ENCODE measurements around the gene KCNMB3.
"Not testable (repeated sequence)": the region's sequence is repeated elsewhere in the genome, so short reads cannot be mapped to it uniquely, and the experiment has no call there.

Gene KCNMB3

DNA sequence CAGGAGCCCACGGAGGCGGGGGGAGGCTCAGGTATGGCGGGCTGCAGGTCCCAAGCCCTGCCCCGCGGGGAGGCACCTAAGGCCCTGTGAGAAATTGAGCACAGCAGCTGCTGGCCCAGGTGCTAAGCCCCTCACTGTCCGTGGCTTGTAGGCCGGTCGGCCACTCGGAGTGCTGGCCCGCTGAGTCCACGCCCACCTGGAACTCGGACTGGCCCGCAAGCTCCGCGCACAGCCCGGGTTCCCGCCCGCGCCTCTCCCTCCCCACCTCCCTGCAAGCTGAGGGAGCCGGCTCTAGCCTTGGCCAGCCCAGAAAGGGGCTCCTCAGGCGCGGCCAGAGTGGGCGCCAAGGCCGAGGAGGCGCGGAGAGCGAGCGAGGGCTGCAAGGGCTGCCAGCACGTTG, 12.2 kb upstream of the KCNMB3 start:
- no peak for DNase-seq

DNA sequence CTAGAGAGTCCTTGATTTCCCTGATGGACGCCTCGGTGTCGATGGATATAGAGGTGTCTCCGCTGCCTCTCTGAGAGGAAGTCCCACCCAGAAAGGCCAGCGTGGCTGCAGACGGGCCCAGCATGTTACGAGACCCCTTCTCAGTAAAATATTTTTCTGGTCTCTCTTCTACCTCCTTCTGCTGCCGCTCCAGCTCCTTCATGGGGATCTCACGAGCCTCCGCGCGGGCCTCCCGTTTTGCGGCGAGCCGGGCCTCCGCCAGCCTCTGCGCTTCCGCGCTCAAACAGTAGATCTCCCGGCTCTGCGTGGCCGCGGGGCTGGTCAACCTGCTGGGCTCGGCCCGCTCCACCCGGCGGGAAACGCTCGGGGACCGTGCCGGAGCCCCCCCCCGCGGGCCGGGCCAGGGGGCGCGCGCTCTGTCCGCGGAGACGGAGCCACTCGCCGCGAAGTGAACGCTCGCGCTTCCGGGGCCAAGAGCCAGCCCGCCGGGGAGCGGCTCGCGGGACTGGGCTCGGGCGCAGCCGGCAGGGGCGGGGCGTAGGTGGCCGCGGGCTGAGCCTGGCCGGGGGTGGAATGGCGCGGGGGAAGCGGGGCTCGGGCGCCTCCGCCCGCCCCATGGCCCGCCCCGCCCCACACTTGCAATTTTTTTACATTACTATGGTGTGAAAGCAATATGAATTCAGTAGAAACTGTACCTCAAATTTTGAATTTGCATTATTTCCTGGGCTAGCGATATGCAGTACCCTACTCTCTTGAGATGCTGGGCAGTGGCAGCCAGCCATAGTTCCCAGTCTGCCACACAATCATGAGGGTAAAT, 10.2 kb upstream of the KCNMB3 start:
- peak; percentile 72 for DNase-seq

DNA sequence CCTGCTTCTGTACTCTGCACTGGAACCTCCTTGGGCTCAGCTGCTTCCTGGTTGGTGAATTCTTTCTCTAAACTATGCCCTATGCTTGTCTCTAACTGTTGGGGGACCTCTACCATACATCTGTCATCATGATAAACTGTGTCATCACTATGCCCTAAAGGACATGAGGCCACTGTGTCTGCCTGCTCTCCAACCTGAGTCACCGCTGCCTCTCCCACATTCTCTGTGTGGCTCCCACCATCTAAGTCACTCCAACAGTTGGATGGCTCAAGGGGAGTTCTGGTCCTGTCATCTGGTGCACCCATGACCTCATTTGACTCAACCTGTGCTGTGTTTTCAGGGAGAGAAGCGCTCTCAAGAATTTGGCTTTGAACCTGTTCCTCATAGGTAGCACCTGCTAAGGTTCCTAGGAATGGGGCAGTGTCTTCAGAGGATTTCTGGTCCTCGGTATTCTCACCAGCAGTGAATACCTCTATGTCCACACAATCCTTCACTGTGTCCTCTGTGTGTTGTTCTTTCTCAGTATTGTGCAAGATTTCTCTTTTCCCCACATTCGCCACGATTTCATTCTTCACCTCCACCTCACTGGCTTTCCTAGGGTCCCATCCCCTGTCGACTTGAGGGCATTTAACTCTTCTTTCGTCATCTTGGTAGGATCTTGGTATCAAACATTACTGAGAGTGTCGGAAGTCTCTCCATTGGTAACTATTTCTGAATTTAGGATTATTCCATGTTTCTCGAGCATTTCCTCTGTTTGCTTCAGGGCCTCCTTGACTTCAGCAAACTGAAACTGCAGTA, 9.2 kb upstream of the KCNMB3 start:
- DNase-seq: not testable (repeated sequence)

DNA sequence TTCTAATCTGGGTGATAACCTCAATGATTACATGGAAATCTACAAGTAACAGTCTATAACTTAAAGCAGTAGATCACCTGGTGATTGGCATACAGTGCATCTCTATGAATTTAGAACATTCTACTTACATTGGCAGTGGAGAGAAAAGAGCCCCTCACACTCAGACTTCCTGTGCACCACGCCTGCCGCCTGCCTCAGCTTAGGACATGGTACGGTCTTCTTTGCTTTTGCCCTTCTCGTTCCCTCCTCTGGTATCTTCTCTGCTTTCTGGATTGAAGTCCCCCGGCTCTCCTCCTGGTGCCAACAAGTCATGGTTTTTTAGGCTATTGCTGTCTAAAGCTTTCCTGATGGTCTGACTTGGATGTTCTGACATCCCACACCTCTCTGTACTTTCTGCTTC, 7.9 kb upstream of the KCNMB3 start:
- no peak for DNase-seq

DNA sequence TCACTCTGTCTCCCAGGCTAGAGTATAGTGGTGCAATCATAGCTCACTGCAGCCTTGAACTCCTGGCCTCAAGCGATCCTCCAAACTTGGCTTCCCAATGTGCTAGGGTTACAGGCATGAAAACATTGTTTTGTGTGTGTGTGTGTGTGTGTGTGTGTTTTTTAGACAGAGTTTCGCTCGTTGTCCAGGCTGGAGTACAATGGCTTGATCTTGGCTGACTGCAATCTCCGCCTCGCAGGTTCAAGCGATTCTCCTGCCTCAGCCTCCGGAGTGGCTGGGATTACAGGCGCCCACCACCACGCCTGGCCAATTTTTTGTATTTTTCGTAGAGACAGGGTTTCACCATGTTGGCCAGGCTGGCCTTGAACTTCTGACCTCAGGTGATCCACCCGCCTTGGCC, 6.8 kb upstream of the KCNMB3 start:
- not testable (repeated sequence) for DNase-seq

DNA sequence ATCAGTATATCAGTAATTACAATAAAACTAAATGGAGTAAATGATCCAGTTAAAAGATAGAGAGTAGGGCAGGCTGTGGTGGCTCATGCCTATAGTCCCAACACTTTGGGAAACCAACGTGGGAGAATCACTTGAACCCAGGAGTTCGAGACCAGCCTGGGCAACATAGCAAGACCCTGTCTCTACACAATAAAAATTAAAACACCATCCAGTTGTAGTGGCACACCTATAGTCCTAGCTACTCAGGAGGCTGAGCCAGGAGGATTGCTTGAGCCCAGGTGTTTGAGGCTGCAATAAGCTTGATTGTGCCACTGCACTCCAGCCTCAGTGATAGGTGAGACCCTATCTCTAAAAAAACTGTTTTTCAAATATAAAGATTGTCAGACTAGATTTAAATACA, 5.9 kb upstream of the KCNMB3 start:
- no peak for DNase-seq

DNA sequence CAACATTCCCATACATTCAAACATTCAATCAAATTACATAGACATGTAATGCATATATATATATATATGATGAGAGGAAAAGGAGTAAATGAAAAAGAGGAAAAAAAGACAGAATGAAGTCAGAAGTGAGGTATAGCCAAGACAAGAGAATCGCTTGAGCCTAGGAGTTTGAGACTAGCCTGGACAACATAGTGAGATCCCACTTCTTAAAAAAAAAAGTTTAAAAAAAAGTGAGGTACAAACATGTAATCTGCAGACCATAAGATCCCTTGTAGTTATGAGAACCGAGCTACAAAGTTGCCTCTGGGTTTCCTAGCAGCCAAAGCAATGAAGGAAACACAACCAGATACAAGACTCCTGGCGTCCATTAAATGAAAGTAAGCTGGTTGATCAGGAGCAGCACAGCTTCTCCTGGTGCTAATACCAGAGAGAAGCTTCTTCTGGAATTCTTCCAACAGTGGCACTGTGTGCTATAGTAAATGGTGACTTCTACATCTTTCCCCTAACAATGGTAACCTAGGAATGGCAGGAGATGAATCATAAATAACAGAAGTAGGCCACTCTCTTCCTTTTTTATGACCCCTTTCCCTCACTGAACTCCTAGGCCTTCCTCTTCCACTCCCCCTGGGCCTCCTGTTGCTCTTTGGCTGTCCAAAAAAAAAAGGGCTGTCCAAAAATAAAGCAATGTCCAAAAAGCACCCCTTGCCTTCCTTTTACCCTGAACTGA, 3.5 kb downstream of the KCNMB3 start:
- DNase-seq: no peak

DNA sequence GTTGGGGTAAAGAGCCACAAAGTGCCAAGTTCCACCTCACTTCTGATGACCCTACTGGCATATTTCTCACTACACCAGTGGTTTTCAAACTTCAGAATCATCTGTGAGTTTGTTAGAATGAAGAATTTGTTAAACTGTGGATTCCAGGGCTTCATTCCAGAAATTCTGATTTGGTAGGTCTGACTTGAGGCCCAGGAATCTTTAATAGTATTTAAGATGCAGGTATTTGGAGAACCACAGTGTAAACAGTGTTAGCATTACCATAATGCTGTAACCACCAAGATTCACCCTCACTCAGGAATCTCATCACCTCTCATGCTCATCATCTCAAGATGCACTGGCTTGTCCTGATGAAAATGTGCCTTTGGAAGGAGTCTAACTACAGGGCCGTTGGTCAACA, 6.0 kb downstream of the KCNMB3 start:
- DNase-seq: peak; percentile 43

DNA sequence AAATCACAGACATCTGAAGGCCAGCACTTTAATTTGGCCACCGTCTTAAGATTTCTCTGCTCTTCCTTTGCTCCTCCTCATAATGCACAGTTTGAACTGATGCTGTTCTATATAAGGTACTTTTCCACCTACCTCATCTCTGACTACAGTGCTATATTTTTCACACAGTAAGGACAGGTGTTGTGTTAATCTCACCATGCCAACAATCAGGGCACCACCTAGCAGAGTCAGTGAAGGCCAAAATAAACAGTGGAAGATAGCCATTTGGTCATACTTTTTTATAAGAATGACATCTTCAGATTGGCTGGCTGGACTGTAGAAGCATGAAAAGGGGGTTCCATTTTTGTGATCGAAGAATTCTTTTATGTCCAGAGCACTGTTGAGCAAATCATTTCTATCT, 8.1 kb downstream of the KCNMB3 start:
- DNase-seq: not testable (repeated sequence)

DNA sequence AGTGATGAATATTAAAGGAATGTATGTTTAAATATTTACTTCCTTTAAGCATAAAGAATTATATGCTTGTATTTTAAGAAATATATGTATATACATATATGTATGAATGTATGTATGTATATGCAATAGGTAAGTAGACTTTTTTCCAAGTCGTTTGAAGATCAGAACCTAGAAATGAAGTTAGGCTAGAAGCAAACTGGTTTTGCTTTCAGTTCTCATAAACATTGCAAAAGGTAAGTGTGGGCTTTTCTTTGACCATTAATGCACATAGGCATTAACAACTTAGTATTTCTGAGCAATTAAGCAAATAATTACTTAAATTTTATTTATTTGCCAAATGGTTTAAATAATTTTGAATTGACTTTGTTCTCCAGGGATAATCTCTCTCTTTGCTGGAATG, 10.6 kb downstream of the KCNMB3 start:
- not testable (repeated sequence) for DNase-seq

DNA sequence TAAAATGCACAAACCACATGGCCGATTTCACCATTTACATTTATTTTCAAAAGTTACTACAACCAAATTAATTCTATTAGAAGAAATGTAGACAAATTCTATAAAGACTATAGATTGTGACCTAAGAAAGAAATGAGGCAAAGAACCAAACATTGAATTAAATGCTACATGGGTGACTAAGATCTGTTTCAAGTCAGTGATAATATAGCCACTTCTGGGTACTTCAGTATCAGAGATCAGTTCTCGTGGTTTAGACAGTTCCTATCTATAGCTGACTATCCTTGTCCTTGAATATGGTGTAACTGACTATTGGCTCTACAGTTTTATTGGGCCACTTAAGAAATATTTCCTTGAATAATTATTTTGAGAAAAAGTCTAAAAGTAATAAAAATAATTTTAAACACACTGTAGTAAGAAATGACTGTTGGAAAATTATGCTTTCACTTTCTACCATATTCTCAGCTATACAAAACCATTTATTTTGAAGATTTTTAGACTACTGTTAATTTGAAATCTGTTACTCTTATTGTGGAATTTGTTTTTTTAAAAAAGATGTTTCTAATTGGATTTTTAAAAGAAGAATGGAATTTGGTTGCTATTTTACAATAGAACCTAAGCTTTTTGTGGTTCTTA, 14.1 kb downstream of the KCNMB3 start:
- no peak for DNase-seq

DNA sequence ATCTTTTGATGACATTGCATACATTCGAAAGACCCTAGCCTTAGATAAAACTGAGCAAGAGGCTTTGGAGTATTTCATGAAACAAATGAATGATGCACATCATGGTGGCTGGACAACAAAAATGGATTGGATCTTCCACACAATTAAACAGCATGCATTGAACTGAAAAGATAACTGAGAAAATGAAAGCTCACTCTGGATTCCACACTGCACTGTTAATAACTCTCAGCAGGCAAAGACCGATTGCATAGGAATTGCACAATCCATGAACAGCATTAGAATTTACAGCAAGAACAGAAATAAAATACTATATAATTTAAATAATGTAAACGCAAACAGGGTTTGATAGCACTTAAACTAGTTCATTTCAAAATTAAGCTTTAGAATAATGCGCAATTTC, 16.7 kb downstream of the KCNMB3 start:
- DNase-seq: no peak

DNA sequence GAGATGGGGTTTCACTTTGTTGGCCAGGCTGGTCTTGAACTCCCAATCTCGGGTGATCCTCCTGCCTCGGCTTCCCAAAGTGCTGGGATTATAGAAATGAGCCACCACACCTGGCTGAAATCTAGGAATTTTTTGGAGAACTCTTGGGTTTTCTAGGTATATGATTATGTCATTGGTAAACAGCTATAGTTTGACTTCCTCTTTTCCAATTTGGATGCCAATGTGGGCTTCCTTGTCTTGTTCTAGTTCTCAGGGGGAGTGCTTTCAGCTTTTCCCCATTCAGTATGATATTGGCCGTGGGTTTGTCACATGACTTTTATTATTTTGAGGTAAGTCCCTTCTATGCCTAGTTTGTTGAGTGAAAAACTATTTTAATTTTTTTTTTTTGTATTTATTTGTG, 17.9 kb downstream of the KCNMB3 start:
- DNase-seq: no peak

DNA sequence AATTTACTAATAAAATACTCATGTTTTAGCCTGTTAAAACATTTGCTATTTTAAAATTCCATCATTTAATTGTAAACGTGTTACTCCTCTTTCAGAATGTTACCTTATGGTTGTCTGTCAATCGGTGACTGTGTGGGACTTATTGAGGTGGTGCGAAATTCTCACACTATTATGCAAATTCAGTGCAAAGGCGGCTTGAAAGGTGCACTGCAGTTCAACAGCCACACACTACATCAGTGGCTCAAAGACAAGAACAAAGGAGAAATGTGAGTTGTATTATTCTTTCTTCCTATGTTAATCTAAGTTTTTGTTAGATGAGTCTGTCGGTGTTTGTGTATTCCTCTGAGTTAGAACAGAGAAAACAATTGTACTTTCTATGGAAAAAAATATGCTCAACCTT, 21.7 kb downstream of the KCNMB3 start:
- DNase-seq: no peak

DNA sequence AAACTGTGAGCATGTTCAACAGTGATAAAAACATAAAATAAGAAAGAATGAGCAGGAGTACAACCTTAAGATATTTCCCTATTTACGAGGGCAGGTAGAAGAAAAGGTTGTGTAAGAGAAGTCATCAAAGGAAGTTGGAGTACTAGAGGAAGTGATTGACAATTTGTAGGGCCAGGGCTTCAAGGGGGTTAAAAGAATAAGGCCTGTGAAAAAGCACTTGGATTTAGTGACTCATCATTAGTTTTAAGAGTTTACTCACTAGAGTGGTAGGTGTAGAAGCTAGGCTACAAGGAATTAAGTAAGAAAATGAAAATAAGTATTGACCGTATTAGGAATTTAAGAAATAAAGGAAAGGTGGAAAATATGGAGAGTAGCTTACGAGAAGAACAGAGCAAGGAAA, 23.6 kb downstream of the KCNMB3 start:
- peak; percentile 9 for DNase-seq

DNA sequence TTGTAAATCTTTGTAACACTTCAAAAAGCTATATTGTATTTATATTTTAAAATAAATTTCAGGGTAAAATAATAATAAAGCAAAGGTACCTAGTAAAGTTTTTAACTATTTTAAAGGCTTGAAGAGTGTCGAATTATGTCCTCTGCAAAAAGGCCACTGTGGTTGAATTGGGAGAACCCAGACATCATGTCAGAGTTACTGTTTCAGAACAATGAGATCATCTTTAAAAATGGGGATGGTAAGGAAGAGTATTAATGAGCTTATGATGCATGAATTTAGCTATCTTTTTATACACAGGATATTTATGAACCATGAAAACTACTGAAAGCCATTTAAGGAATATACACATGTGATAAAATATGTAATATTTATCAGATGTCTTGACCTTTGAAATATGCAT, 26.3 kb downstream of the KCNMB3 start:
- DNase-seq: no peak

DNA sequence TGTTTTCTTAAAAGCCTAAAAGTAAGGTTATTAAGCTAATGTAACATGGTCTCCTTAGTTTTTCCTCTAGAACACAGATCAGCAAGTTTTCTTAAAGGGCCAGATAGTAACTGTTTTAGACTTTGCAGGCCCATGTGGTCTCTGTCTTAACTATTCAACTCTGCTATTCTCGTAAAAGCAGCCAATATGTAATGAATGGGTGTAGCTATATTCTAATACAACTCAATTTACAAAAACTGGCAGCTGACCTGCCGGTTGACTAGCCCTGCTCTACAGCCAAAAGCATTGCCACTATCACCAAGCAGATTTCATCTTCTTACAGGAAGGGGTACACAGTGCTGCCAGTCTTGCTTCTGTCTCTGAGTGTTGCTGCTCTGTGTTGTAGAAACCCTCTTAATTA, 27.4 kb downstream of the KCNMB3 start:
- DNase-seq: no peak

DNA sequence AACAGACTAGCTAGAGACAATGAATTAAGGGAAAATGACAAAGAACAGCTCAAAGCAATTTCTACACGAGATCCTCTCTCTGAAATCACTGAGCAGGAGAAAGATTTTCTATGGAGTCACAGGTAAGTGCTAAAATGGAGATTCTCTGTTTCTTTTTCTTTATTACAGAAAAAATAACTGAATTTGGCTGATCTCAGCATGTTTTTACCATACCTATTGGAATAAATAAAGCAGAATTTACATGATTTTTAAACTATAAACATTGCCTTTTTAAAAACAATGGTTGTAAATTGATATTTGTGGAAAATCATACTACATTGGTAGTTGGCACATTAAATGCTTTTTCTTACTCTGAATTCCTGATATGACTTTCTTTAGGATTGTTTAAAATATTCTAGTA, 32.7 kb downstream of the KCNMB3 start:
- DNase-seq: not testable (repeated sequence)

DNA sequence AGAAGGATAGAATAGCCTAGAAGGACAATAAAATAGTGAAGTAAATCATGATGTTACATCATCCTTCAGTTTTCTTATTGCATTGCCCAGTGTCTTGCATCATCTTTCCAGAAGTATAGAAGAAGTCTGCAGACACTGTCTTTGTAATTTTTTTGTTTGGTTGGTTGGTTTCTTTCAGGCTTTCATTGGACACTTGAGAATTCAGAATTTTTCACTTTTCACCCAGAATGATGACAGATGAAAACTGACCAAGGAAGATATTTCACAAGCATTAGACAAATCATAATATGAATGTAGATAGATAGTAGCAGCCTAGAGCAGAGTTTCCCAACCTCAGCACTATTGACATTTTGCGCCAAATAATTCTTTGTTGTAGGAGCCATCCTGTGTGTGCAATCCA, 35.4 kb downstream of the KCNMB3 start:
- peak; percentile 17 for DNase-seq

DNA sequence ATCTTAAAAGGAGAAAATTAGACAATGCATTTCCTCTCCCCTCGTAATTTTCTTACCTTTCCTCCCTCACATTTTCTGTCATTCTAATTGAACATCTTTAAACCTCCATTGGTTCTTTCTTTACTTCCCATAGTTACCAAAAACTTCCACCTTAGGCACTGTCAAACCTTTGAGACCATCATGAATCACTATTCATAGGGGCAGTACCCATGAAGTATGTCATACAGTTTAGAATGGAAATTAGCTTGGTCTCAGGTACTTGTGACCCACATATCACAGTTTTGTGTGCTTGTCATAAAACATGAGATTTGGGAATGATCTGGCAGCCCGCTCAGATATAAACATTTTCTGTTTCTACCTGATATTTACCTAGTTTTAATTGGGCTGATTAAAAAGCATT, 50.1 kb downstream of the KCNMB3 start:
- no peak for DNase-seq

DNA sequence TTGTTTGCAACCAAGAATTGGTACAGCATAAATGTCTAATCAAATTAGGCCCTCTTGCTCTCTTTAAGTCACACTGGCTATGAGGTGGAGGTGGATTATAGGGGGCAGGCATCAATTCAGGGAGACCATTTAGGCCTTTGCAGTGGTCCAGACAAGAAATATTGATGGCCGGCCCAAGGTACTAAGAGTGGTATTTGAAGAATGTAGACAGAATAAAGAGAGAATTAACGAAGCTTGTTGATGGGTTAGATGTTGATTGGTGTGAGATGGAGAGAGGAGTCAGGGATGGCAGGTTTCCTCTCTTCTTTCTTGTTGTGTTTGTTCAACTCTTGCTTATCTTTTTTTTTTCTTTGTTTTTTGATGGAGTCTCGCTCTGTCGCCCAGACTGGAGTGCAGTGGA, 54.2 kb downstream of the KCNMB3 start:
- no peak for DNase-seq

DNA sequence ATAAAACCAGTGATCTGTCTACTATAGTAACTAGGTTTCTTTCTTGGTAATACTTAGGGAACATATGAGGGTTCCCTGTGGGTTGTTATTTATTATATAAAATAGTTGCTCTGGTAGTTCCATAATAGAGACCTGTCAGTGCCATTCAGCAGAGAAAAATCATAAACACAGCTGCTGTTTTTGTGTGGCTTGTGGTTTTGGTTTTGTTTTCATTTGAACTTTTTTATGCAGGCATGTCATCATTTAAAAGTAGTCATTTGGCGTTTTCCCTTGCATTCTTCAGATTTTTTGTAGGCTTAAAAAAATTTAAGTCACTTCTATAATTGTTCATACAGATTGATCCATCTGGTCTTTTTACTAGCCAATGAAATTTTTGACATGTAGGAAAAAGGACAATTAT, 54.8 kb downstream of the KCNMB3 start:
- peak; percentile 75 for DNase-seq

DNA sequence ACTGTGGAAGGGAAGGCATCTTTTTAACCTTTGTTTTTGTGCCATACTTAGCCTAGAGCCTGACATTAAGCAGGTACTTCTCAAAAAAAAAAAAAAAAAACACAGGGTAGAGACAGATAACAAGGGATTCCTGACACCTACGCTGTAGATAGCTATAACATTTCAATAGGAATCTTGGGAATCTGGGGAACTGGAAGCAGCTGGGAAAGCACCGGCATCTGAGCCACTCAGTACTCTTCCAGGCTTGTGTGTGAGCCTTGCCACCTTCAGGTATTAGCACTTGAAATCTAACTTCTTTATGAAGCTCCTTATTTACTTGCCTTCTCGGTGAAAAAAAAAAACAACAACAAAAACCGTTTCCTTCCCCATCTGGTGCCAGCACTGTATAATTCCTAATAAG, 56.0 kb downstream of the KCNMB3 start:
- DNase-seq: no peak

All from fibroblast of skin of right biceps (primary cell).